Tibial artery (tissue), 4 donors: ENCODE data around the gene PTBP3.
"Not testable (repeated sequence)": the region's sequence is repeated elsewhere in the genome, so short reads cannot be mapped to it uniquely, and the experiment has no call there.

Source experiments
- DNase-seq, 2 donors: peaks; one replicate each; pipeline ENCODE4 v3.0.0-alpha.2; 2019
- H3K27ac ChIP-seq, 2 donors: fragments of 200-600 bp; sonication (generic) in 1 of 2; 1 replicate in 1 of 2; 2 replicates in 1 of 2; pipeline ENCODE4 v1.5.1; 2018 to 2019; ENCODE audit warnings: mild to moderate bottlenecking in 1 of 2
- H3K27me3 ChIP-seq, 2 donors: fragments of 200-600 bp; sonication (generic) in 1 of 2; one replicate each; pipeline versions ENCODE4 v1.5.1 to v1.6.0; 2016 to 2019
- H3K36me3 ChIP-seq, 3 donors: fragments of 200-600 bp; sonication (generic) in 2 of 3; one replicate each; pipeline ENCODE4 v1.5.1; 2016 to 2019; ENCODE audit warnings: mild to moderate bottlenecking in 2 of 3
- H3K4me1 ChIP-seq, 4 donors: fragments of 200-600 bp; sonication (generic) in 2 of 4; 1 replicate in 3 of 4; 2 replicates in 1 of 4; pipeline ENCODE4 v1.5.1; 2016 to 2019
- H3K4me3 ChIP-seq, 2 donors: fragments of 200-600 bp; sonication (generic) in 1 of 2; 1 replicate in 1 of 2; 2 replicates in 1 of 2; pipeline ENCODE4 v1.5.1; 2018 to 2019; ENCODE audit warnings: mild to moderate bottlenecking in 2 of 2
- H3K9me3 ChIP-seq, 3 donors: fragments of 200-600 bp; sonication (generic) in 1 of 3; one replicate each; pipeline ENCODE4 v1.5.1; 2016 to 2019
- intact Hi-C: fragments of 100-400 bp; cut with DNase I; formaldehyde crosslinking; loops from one replicate; pipeline ENCODE4 v1.15.0; 2023; ENCODE audit warnings: low total_unique reads
- TF ChIP-seq, protein P1 (sequence below), 2 experiments: fragments of 200-600 bp in 1 of 2; fragments of 450-650 bp in 1 of 2; IDR thresholded peaks; one replicate each; pipeline ENCODE4 v1.5.1; 2017 to 2019; ENCODE audit warnings: antibody characterized with exemption in 2 of 2, mild to moderate bottlenecking in 1 of 2, moderate library complexity in 1 of 2

The PTBP3 gene

GRCh38 chr9:112203536-112203935 lies 129.9 kb downstream of the PTBP3 start:
- Histone ChIP-seq H3K27me3 (no peaks in the 10 kb centered on the region), H3K9me3 (peaks cover 0 to 12% (median 9%) of the 10 kb centered on the region in 3 donors), H3K4me1 (no peaks in the 10 kb centered on the region), H3K36me3 (peaks cover 15 to 21% (median 18%) of the 10 kb centered on the region in 3 donors), H3K27ac (no peak overlapping the region), H3K4me3 (no peak overlapping the region)
- TF ChIP-seq, protein P1, sequence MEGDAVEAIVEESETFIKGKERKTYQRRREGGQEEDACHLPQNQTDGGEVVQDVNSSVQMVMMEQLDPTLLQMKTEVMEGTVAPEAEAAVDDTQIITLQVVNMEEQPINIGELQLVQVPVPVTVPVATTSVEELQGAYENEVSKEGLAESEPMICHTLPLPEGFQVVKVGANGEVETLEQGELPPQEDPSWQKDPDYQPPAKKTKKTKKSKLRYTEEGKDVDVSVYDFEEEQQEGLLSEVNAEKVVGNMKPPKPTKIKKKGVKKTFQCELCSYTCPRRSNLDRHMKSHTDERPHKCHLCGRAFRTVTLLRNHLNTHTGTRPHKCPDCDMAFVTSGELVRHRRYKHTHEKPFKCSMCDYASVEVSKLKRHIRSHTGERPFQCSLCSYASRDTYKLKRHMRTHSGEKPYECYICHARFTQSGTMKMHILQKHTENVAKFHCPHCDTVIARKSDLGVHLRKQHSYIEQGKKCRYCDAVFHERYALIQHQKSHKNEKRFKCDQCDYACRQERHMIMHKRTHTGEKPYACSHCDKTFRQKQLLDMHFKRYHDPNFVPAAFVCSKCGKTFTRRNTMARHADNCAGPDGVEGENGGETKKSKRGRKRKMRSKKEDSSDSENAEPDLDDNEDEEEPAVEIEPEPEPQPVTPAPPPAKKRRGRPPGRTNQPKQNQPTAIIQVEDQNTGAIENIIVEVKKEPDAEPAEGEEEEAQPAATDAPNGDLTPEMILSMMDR (IDR thresholded peaks at IDR 0.05), result no peak
- no peak for DNase-seq
- intact Hi-C loops, result no loop called here

DNA sequence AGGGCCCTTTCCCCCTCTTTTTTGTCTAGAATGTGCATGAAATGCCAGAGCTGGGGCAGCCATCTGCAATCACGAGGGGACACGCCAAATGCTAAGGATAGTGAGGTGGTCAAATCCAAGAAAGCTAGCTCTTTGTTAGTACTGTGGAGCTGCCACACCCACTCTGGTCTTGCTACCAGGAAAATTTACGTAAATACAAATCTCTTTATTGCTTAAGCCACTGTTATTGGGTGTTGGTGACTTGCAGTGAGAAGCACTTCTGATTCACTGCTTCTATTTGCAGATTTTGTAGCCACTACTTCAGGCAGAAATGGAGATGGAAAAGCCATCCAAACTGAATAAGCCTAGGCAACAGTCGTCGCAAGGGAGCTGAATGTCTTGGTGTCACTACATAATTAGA lies 132.7 kb downstream of the PTBP3 start:
- Histone ChIP-seq H3K27ac (no peak overlapping the region), H3K9me3 (no peaks in the 10 kb centered on the region), H3K4me3 (no peak overlapping the region), H3K27me3 (no peaks in the 10 kb centered on the region), H3K4me1 (peaks cover 0 to under 1% (median 0%) of the 10 kb centered on the region in 4 donors), H3K36me3 (no peaks in the 10 kb centered on the region)
- TF ChIP-seq, protein P1 (IDR thresholded peaks at IDR 0.05), result no peak
- intact Hi-C loops, result no loop called here
- DNase-seq, result no peak

GRCh38 chr9:112198646-112199045 lies 134.8 kb downstream of the PTBP3 start:
- H3K27ac ChIP-seq, result no peak overlapping the region
- no peak overlapping the region for H3K4me3 ChIP-seq
- peaks cover 0 to 21% (median 7%) of the 10 kb centered on the region in 4 donors for H3K4me1 ChIP-seq
- no peaks in the 10 kb centered on the region for H3K27me3 ChIP-seq
- no peaks in the 10 kb centered on the region for H3K36me3 ChIP-seq
- DNase-seq, result no peak
- TF ChIP-seq, protein P1 (IDR thresholded peaks at IDR 0.05), result no peak
- intact Hi-C loops, result no loop called here
- no peaks in the 10 kb centered on the region for H3K9me3 ChIP-seq

DNA sequence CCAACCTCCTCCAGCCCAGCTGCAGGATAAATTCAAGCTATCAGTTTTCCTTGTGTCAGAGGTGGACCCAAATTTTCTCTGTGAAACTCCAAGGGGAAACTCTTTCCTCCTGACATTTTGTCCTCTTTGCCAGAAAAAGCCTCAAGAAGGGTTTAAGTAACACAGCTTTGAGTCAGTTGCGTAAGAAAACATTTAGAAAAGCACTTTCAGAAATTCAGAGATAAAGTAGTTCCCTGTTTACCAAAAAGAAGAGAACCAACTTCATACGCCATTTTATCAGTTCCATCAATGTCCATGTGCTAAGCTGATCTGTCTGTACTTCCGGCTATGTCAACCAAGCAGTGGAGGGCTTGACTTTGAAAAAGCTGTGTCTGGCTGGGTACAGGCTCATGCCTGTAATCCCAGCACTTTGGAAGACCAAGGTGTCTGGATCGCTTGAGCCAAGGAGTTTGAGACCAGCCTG lies 138.4 kb downstream of the PTBP3 start:
- TF ChIP-seq, protein P1 (IDR thresholded peaks at IDR 0.05), result no peak
- H3K36me3 ChIP-seq, result no peaks in the 10 kb centered on the region
- H3K27ac ChIP-seq, result peak overlapping the region; percentile 72 to 77
- H3K4me1 ChIP-seq, result peaks cover 0 to 26% (median 7%) of the 10 kb centered on the region in 4 donors
- H3K27me3 ChIP-seq, result no peaks in the 10 kb centered on the region
- H3K9me3 ChIP-seq, result no peaks in the 10 kb centered on the region
- peak overlapping the region in 1 of 2 donors; percentile 7 for H3K4me3 ChIP-seq
- intact Hi-C loops, result no loop called here
- DNase-seq, result no peak

- H3K36me3 ChIP-seq, result no peaks in the 10 kb centered on the region
- intact Hi-C loops, result no loop called here
- no peaks in the 10 kb centered on the region for H3K27me3 ChIP-seq
- H3K4me3 ChIP-seq, result peak overlapping the region in 1 of 2 donors; percentile 5
- H3K27ac ChIP-seq, result peak overlapping the region; percentile 72 to 77
- DNase-seq, result no peak
- H3K9me3 ChIP-seq, result no peaks in the 10 kb centered on the region
- TF ChIP-seq, protein P1 (IDR thresholded peaks at IDR 0.05), result no peak
- peaks cover 0 to 26% (median 7%) of the 10 kb centered on the region in 4 donors for H3K4me1 ChIP-seq
These were observed 139.7 kb downstream of the PTBP3 start for GRCh38 chr9:112193572-112194288.

DNA sequence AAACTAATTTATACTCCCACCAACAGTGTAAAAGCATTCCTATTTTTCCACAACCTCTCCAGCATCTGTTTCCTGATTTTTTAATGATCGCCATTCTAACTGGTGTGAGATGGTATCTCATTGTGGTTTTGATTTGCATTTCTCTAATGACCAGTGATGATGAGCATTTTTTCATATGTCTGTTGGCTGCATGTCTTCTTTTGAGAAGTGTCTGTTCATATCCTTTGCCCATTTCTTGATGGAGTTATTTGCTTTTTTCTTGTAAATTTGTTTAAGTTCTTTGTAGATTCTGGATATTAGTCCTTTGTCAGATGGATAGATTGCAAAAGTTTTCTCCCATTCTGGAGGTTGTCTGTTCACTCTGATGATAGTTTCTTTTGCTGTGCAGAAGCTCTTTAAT lies 143.1 kb downstream of the PTBP3 start:
- H3K4me1 ChIP-seq, result peaks cover 0 to 22% (median 6%) of the 10 kb centered on the region in 4 donors
- intact Hi-C loops, H3K9me3 ChIP-seq, H3K4me3 ChIP-seq, DNase-seq, H3K27ac ChIP-seq, H3K27me3 ChIP-seq, H3K36me3 ChIP-seq: not testable (repeated sequence)
